Inflammatory macrophage (primary cell): ENCODE data around the gene TBX19.
"Not testable (repeated sequence)": the region's sequence is repeated elsewhere in the genome, so short reads cannot be mapped to it uniquely, and the experiment has no call there.

Source experiments
- DNase-seq, 2 donors: peaks; one replicate each; pipeline ENCODE4 v3.0.0-alpha.2; 2020 to 2022

The TBX19 gene

GRCh38 chr1:168320800-168321450, 40.2 kb downstream of the TBX19 start:
- no peak for DNase-seq

GRCh38 chr1:168321945-168322344, 41.3 kb downstream of the TBX19 start:
- DNase-seq, result no peak

- no peak for DNase-seq
These were observed 44.2 kb downstream of the TBX19 start for GRCh38 chr1:168324745-168325425.

GRCh38 chr1:168328731-168329364, 48.2 kb downstream of the TBX19 start:
- no peak for DNase-seq

GRCh38 chr1:168330285-168330684, 49.6 kb downstream of the TBX19 start:
- DNase-seq, result no peak

- no peak for DNase-seq
These were observed 50.9 kb downstream of the TBX19 start for GRCh38 chr1:168331569-168331968.

GRCh38 chr1:168333562-168334276, 53.0 kb downstream of the TBX19 start:
- DNase-seq, result no peak

GRCh38 chr1:168335500-168335899, 54.8 kb downstream of the TBX19 start:
- DNase-seq, result no peak

- peak in 1 of 2 donors; percentile 5 for DNase-seq
These were observed 58.2 kb downstream of the TBX19 start for GRCh38 chr1:168338589-168339503.

- DNase-seq, result peak; percentile 43 to 49
These were observed 60.3 kb downstream of the TBX19 start for GRCh38 chr1:168340781-168341482.

GRCh38 chr1:168341483-168341975, 60.9 kb downstream of the TBX19 start:
- DNase-seq, result peak in 1 of 2 donors; percentile 14

- peak; percentile 94 to 99 for DNase-seq
These were observed 62.0 kb downstream of the TBX19 start for GRCh38 chr1:168342572-168343280.

GRCh38 chr1:168343566-168343965, 62.9 kb downstream of the TBX19 start:
- peak in 1 of 2 donors; percentile 5 for DNase-seq

GRCh38 chr1:168344517-168344916, 63.8 kb downstream of the TBX19 start:
- no peak for DNase-seq

GRCh38 chr1:168345939-168346338, 65.3 kb downstream of the TBX19 start:
- DNase-seq, result no peak

GRCh38 chr1:168347630-168348029, 67.0 kb downstream of the TBX19 start:
- DNase-seq, result no peak

- peak; percentile 41 to 43 for DNase-seq
These were observed 67.6 kb downstream of the TBX19 start for GRCh38 chr1:168348146-168348709.

- DNase-seq, result not testable (repeated sequence)
These were observed 73.9 kb downstream of the TBX19 start for GRCh38 chr1:168354335-168355269.
